COLO829 (cell line): Measurements from ENCODE around the gene UBASH3B.

ENCODE experiments used
- DNase-seq: peaks from one replicate; pipeline ENCODE4 v3.0.0; 2012; ENCODE audit warnings: low spot score

Gene UBASH3B

DNA sequence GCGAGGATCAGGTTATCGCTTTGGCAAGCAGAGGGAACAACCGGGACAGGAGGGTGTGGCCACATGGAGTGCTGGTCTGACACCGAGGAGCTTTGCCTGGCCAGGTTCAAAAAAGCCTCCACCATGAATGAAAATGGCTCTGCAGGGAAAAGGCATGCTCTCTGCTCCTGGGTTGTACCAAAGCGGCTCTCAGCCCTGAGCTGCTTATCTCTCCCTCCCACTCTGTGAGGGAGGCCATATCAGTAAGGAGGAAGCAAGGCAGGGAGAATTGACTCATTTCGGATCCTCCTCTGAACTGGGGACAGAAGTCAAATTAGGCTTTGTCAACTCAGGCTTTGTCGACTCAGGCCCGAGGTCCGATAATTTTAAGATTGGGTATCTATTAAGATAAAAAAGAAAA lies 99.9 kb downstream of the UBASH3B start:
- no peak for DNase-seq

DNA sequence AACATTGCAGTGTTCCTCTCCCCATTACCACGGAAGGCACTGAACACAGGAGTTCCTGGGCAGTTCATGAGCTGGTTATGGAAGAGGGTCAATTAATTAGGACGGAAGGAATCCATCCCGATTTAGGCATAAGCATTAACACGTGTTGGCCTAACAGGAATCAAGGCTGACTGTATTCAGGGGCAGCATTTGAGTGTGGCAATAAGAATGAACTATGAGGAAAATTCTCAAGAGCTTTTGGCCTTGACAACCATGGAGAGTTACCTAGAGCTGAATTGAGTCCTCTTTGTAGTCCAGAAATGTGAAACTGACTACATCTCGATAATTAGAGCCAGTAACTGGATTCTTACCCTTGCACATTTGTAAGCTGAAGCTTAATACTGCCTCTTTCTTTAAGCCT lies 100.4 kb downstream of the UBASH3B start:
- DNase-seq = no peak

DNA sequence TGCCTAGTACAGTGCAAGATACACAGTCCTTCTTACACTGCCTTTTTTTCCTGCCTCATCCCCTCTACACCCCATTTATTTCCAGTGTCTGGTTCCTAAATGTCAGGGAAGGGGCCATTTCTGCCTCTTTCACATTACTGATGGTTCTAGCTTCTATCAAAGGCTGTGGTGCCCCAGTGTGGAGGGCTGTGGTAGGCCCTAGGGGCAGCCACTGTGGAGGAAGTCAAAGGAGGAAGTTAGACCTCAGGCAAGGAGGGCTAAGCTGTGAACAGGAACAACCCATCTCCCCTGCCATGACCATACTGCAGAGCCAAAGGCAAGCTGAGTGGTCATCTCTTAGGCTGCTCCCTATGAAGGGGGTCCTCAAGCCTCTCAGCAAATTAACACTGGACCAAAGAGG lies 100.9 kb downstream of the UBASH3B start:
- no peak for DNase-seq

DNA sequence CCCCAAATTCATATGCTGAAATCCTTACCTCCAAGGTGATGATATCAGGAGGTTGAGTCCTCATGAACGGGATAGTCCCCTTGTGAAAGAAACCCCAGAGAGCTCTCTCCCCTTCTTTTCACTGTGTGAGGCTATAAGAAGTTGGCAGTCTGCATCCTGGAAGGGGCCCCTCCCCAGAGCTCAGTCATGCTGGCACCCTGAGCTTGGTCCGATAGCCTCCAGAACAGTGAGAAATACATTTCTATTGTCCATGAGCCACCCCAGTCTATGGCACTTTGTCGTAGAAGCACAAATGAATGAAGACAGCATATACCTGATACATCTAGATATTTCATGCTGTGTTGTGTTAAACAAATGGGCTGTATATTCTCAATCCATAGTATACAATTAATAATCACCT lies 101.7 kb downstream of the UBASH3B start:
- no peak for DNase-seq

DNA sequence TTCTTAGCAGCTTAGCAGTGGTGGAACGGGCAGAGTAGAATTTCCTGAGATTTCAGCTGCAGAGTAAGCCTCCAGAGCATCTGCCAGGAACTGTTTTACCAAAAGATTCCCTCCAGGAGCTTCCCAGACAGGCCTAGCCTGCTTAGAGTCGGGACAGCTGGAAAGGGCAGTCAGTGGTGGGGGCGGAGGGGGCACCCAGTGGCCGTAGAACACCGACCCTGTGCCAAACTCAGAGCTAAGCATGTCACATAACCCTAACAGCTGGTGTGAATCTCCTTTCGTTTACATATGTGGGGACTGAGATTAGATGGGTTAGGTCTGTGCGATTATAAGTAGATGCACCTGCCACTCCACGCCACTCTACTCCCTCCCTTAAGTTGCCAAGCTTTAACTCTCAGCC lies 102.8 kb downstream of the UBASH3B start:
- DNase-seq = no peak

DNA sequence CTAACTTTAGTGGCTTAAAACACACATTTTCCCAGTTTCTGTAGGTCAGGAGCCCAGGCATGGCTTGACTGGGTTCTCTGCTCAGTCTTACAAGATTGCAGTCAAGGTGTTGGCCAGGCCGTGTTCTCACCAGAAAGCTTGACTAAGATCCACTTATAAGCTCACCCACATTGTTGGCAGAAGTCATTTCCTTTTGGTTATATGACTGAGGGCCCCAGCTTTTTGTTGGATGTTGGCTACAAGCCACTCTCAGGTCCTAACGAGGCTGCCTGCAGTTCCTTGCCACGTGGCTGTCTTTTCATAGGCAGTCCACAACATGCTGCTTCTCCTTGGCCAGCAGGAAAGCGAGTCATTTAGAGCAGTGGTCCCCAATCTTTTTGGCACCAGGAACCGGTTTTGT lies 103.5 kb downstream of the UBASH3B start:
- DNase-seq = no peak

DNA sequence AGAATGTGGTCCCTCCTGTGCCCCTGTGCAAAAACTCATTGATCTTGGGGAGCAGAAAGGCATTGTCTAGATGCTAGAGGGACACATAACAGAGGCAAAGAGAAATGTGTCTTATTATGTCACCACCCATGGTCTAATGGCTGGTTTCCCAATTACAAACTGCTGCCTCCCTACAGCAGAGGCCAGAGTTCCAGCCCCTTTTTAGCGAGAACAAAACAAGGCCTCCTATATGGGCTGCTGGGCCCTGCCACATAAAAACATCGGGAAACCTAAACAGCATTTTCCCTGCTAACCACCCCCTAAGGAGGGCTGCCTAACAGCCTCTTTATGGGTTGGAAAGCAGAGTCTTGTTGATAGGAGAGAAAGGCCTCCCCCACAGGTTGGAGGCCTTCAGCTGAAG lies 107.6 kb downstream of the UBASH3B start:
- DNase-seq = no peak

DNA sequence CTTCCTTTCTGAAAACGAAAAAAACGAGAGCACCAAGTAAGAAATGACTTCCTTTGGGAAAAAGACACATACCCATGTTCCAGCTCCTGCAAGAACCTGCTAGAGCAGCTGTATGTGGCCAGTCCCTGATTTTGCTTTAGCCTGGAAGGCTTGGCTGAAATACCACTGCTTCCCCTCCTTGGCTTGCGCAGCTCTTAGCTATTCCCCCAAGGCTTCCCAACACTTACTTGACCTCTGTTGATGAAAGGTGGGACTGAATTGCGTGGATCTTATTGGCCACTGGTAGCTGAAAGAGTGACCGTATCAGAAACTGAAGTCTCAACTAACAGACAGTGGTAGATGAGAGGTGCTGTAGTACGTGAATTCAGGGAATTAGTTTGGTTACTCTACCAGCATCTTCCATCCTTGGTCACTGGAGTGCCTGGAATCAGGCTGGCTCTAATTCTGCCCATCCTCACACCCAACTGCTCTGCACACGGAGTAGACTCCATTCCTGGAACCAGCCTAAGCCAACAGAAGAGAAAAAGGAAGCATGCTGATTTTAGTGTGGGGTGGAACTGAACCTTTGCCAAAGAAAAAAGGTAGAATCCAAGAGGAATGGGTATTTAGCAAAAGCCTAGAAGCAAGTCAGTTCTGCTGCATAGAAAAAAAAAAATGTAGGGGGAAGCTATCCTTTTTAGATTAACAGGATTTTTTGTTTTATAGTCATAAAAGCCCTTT lies 109.0 kb downstream of the UBASH3B start:
- DNase-seq = no peak

DNA sequence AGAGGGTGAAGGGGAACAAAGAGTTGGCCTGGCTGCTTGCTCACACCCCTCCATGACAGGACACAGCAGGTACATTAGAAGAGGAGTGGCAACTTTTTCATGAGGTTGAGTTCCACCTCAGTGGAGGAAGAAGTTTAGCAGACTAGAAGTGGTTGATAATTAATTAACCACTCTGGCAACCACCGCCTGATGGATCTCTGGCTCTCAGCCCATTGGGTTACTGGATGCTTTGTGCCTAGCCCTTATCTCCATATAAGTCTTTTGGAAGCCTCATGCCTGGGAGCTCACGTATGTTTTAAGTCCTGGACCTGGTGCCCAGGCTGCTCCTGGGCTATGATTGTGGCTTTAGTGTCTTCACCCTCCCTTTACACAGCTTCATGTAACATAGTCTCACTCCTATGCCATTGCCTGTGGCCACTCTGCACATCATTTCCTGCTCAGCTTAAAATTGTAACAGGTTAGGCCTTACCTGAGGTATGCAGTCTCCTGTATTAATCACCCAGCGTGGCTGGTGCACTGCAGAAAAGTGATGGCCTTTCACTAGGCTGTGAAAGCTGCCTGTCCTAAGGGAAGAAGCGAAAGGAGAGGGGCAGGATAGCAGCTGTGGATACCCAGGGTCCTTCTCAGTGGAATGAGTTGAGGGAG lies 110.1 kb downstream of the UBASH3B start:
- no peak for DNase-seq

DNA sequence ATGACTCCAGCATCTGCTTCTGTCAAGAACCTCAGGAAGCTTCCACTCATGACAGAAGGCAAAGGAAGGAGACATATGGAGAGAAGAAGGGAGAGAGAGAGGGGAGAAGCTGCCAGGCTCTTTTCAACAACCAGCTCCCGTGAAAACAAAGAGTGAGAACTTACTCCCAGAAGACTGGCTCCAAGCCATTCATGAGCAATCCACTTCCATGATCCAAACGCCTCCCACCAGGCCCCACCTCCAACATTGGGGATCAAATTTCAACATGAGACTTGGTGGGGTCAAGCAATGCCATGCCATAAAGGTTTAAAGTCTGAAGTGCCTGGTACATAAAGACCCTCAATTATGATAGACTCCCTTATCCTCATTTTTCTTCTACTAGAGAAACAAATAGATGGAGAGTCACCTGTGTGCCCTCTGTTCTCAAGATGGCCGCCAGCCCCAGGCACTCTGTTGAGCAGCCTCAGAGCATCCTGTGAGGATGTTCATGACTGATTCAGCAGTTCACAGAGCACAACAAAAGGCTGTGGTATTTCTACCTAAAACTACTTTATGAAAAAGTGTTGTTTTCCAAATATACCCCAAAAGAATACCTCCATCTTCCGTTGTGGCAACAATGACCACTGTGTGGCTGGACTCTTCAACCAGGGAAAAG lies 113.7 kb downstream of the UBASH3B start:
- DNase-seq = no peak

DNA sequence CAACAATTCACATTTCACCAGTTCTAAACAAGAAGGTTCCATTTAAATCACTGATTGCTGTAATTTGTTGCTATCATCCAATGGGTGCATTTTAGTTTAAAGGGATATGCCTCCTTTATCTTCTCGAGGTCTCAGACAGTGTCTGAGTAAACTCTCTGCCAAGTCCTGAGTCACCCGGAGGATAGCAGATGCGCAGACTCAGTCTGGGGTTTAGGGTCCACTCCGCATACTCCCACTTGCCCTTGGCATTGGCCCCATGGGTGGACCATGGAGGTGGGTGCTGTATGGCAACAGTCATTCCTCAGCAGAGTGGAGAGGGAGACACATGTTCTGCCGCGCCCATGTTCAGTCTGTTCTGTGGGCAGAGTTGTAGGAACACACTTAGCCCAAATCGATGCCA lies 117.4 kb downstream of the UBASH3B start:
- DNase-seq = no peak

DNA sequence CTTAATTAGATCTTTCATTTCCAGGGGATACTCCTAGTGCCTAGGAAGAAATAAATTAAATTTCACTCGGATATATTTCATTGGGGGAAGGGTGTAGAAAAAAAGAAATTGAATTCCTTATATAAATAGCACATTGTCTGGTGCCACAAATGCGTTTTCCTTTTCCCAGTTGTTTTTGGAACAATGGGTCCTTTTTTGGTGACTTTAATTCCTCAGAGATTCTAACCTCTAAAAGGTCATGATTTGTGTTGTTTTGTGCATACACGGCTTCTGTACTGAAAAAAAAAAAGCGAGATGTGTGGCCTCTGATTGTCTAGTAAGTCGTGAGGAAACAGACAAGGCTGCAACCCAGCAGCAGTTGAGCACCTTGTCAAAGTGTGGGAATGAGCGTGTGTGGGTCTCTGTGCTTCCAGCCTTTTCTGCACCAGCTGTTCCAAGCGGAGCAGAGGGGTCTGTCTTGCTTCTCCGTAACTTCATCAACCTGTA lies 118.3 kb downstream of the UBASH3B start:
- peak; percentile 54 for DNase-seq

DNA sequence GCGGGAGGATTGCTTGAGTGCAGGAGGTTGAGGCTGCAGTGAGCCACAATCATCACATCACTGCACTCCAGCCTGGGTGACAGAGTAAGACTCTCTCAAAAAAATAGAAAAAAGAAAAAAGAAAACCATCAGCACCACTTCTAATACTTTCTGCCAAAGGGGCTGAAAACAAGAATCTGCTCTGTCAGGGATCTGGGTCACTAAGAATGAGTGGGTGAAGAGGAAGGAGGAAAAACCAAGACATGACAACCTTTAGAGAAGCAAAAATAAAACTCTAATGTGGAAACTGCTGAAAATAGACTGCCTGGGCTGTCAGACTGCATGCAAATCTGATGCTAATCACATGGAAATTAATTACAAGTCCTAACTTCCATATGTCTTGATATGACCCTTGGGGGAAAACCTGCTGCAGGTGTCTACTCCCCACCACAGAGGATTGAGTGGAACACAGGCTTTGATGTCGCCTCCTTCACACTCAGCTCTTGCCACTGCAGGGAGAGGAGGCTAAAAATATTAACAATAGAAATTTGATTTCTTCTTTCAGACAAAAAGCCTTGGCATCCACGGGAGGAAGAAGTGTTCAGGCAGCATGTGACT lies 120.3 kb downstream of the UBASH3B start:
- DNase-seq = no peak

DNA sequence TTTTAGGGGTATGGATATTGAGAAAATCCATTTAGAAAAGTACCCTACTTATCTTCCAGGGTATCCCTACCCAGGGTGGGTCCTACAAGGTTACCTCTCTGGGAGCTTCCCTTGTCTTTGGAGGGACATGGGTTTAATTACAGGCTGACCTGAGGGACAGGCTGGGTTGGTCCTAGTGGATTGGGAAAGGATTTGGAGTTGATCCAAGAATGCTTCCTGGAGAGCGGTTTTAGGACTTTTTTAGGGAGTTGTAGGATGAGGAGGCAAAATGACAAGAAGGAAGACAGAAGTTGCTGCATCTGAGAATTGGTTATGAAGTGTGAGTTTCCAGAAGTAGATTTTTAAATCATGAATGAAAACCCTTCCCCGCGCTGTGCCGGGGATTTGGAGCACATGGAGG lies 121.0 kb downstream of the UBASH3B start:
- DNase-seq = no peak

DNA sequence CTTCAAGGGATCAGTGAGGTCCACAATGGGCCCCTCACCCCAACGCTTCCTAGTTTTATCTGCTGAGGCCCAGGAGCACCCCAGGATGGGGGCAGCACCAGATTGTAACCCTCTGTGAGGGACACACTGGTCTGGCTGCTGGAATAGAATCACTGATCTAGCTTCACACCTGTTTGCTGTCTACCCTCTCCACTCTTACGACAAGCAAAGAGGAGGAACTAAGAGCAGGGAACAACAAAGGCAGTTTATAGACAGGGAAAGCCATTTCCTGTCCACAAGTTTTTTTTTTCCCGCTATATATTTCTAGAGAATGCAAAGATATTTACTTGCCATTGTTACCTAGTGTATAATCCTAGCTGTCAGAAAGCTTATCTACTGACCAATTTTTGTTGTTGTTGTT lies 121.8 kb downstream of the UBASH3B start:
- DNase-seq = no peak

DNA sequence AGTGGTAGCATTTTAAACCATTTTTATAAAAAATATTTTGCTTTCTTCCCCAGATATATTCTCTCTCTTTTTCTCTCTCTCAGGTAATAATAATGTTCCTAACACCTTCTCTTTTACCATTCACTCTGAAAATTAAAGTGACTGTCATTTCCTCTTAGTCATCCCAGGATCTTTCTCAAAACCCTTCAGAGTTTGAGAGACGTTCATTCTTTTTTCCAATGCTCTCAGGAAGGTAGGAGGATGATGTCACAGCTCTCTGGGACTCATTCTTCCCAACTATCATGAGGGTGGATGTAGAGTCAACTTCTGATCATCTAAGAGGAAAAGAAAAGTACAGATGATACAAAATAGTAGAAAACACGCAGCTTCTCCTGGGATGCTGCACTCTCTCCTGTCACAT lies 122.6 kb downstream of the UBASH3B start:
- no peak for DNase-seq

DNA sequence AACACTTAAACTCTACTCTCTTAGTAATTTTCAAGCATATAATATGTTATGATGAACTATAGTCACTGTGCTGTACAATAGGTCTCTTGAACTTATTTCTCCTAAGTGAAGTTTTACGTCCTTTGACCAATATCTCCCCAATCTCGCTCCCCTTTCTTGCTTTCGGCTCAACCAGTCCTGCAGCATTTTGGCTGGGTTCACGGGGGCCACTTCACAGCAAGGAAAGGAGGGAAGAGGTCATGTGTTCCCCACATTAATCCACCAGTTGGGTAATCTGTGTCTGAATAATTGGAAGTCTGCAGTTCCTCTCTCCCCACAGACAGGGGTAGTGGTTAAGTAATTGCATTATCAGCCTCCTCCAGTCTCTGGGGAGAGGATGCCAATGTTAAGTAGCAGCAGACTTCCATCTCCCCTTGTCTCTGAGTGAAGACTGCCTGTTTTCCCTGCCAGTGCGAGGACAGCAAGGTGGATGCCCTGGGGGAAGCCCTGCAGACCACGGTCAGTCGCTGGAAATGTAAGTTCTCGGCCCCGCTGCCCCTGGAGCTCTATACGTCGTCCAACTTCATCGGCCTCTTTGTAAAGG lies 123.6 kb downstream of the UBASH3B start:
- DNase-seq = no peak

DNA sequence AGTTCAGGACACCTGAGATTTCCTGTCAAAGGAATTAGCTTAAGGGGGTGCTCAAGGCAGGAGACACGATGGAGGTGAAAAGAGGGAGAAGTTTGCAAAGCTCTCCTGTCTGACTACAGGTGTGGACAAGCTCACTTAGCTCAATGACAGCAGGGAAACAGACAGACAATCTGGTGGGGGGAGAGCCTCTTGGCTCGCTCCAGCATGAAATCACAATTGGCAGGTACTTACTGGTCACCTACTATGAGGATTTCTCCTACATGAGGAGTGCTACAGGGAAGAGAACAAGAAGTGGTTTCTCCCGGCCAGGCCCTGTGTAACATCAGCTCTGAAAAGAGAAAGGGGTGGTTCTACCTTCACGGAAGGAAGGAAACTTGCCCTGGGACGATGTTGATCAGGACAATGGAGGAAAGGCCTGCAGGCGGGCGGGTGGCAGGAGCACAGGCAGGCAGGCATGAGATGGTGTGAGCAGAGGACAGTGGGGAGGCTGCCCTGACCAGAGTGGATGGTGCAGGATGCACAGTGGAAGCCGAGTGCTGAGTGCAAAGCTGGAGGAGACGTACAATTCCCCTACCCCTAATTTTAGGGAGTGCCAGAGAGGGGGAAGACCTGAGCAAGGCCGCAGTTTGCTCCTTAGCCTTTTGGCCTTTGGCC lies 124.9 kb downstream of the UBASH3B start:
- DNase-seq = no peak

DNA sequence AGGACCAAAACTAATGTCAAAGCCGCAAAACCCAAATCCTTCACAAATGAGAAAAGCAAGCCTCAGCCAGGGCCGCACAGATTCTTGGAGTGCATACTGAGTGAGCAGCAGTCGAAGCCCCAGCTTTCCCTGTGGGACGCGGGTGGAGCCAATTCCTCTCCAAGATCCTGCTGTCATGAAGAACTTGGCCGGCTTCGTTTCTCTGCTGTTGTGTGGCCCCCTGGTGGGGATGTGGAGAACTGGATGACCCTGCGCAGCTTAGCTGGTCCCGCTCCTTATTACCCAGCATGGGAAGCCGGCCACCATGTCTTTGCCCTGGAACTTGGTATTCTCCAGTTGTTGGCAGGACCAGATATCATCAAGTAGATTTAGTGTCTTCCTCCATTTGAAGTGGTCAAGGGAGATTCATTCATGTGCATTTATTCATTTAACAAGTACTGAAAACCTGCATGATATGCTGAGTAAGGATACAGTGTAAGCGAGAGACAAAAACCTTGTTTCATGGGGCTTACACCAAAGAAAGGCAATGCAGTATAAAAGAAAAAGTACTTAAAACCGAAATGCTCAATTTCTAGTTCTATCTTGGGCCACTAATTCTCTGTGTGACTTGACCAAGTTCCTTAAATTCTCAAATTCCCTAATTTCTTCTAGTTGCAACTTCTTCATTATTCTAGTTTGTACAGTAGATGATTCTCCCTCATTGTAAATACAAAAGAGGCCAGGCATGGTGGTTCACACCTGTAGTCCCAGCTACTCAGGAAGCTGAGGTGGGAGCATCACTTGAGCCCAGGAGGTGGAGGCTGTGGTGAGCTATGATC lies 126.1 kb downstream of the UBASH3B start:
- DNase-seq = peak; percentile 83

DNA sequence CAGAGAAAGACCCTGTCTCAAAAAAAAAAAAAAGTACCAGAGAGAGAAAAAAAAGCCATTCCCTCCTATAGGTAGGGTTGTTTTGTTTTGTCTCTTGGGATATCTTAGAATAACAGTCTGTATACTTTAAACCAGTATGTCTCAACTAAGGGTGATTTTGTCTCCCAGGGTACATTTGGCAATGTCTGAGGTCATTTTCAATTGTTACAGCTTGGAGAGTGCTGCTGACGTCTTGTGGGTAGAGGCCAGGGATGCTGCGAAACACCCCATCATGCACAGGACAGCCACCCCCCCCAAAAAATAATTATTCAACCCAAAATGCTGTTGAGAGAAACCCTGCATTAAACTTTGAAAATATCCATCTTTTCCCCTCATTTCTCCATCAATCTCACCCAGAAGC lies 126.7 kb downstream of the UBASH3B start:
- no peak for DNase-seq

DNA sequence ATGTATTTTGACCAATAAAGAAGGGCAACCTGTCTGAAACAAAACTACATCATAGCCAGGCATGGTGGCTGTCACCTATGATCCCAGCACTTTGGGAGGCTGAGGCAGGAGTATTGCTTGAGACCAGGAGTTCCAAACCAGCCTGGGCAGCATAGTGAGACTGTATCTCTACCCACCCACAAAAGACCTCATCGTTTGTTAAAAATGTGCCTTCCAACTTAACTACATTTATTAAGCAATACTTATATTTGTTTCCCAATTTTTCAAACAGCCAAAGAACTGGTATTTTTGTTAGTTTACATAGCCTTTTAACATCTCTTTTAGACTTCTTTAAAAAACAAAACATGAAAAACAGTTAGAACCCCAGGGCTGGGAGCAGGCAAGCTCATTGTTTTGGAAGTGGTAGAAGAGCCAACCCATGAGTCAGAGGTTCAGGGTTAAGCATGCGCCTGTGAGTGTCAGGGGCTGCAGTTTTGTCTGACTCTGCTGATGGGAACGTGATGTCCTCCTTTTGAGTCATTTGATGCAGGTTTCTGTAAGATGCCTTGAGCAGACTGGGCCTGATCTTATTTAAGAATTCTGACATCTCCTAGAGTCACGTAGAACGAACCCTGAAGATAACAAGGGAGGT lies 128.9 kb downstream of the UBASH3B start:
- DNase-seq = peak; percentile 51
